WERI-Rb-1 (cell line): ENCODE data around the gene RB1.
"Not testable (repeated sequence)": the region's sequence is repeated elsewhere in the genome, so short reads cannot be mapped to it uniquely, and the experiment has no call there.

Source experiments
- DNase-seq: peaks from one replicate; pipeline ENCODE4 v3.0.0-alpha.2; 2020
- H3K27ac ChIP-seq: fragments of 250-450 bp; sonication (Bioruptor Pico); 2 replicates; pipeline ENCODE4 v1.5.1; 2020; ENCODE audit warnings: mild to moderate bottlenecking, moderate library complexity
- H3K27me3 ChIP-seq: fragments of 250-450 bp; sonication (Bioruptor Pico); 2 replicates; pipeline ENCODE4 v1.5.1; 2021; ENCODE audit warnings: mild to moderate bottlenecking, low read depth, moderate library complexity; ENCODE audit not compliant: insufficient read depth, severe bottlenecking
- H3K36me3 ChIP-seq: fragments of 250-450 bp; sonication (Bioruptor Pico); 2 replicates; pipeline ENCODE4 v1.5.1; 2020; ENCODE audit warnings: mild to moderate bottlenecking, moderate library complexity
- H3K4me3 ChIP-seq: 2 replicates; pipeline ENCODE4 v1.5.1; 2011; ENCODE audit warnings: low read depth, mild to moderate bottlenecking, control low read depth, low read length
- H3K9me3 ChIP-seq: fragments of 250-450 bp; sonication (Bioruptor Pico); 2 replicates; pipeline ENCODE4 v1.5.1; 2021; ENCODE audit warnings: mild to moderate bottlenecking, moderate library complexity; ENCODE audit not compliant: severe bottlenecking
- TF ChIP-seq, protein P1 (sequence below): IDR thresholded peaks from 2 replicates; pipeline ENCODE4 v1.5.1; 2011; ENCODE audit warnings: low read depth, mild to moderate bottlenecking, control low read depth, inconsistent platforms, low read length

The RB1 gene

DNA sequence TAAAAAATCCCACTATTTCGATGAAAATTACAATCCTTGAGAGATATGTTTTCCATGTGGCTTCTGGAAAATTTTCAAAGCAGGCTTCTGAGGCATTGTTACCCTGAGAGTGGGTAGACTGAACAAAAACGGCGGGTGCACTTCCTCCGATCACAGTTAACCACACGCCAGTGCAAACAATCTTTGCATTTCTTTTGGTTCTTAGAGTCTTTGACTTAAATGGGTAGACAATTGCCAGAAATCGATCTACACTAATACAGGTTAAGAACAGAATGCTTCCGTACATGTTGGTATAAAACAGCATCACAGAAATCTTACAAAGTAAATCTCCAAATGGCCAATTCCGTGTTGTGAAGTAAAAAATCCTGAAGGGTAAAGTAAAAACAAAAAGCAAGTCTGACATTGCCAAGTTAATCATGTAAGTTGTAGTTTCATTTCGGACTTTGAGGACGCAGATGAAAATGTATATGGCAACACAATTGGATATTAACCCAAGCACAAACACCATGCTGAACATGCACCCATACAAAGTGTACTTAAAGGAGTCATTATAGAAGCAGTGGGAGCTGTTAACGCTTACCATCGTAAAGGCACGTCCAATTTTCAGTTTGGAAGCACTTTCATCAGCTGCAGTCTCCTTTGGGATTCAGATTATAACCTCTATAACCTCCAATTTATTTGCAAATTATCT lies 108.4 kb downstream of the RB1 start:
- DNase-seq: no peak
- TF ChIP-seq, protein P1, sequence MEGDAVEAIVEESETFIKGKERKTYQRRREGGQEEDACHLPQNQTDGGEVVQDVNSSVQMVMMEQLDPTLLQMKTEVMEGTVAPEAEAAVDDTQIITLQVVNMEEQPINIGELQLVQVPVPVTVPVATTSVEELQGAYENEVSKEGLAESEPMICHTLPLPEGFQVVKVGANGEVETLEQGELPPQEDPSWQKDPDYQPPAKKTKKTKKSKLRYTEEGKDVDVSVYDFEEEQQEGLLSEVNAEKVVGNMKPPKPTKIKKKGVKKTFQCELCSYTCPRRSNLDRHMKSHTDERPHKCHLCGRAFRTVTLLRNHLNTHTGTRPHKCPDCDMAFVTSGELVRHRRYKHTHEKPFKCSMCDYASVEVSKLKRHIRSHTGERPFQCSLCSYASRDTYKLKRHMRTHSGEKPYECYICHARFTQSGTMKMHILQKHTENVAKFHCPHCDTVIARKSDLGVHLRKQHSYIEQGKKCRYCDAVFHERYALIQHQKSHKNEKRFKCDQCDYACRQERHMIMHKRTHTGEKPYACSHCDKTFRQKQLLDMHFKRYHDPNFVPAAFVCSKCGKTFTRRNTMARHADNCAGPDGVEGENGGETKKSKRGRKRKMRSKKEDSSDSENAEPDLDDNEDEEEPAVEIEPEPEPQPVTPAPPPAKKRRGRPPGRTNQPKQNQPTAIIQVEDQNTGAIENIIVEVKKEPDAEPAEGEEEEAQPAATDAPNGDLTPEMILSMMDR: no peak
- H3K4me3 ChIP-seq: no peak overlapping the region
- no peaks in the 10 kb centered on the region for H3K9me3 ChIP-seq
- H3K36me3 ChIP-seq: no peaks in the 10 kb centered on the region
- no peaks in the 10 kb centered on the region for H3K27me3 ChIP-seq
- no peak overlapping the region for H3K27ac ChIP-seq

DNA sequence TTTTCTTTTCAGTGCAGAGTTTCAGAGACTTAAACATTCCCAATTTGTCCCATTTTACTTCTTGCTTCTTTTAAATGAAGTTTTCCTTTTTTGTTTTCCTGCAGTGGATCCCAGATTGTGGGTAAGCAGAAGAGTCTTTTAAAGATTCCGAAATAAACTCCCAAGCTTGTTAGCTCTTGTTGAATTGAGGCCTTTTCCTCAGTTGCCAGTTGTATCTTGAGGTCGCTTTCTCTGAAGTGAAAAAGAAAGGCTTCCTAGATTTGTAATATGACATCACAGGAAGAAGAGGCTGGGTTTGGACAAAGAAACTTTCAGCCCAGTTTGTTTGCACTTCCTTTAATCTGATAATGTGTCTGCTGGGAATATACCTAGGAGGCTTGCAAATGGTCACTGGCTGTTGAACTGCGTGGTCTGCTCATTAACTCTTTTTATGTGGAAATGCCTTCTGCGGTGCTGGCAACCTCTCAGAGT lies 109.4 kb downstream of the RB1 start, which contains the start of gene LPAR6:
Gene LPAR6, minus strand, starts transcription at position 233 of the 471 bp plus-strand sequence. CDS start 690 bp downstream, outside the sequence.
- H3K9me3 ChIP-seq: no peaks in the 10 kb centered on the region
- TF ChIP-seq, protein P1: no peak
- no peaks in the 10 kb centered on the region for H3K27me3 ChIP-seq
- no peaks in the 10 kb centered on the region for H3K36me3 ChIP-seq
- H3K4me3 ChIP-seq: no peak within 1 kb of the TSS
- no peak within 1 kb of the TSS for H3K27ac ChIP-seq
- DNase-seq: no peak

DNA sequence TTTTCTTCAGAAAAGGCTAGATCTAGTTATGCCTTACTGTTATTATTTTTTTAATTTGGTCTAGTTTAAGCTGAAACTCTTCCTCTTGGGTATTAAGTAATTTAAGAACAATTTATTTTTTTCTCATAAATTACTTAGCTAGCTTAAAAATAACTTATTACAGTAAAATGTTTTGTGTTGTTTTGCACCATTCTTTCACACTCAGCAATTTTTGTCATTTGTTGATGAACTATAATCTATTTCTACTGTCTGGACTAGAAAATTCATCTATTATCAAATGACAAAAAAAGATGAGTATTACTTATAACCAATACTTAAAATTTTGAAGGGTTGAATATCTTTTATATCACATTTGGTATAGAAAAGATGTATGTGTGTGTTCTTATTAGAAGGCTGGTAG lies 111.0 kb downstream of the RB1 start:
- no peaks in the 10 kb centered on the region for H3K36me3 ChIP-seq
- H3K9me3 ChIP-seq: no peaks in the 10 kb centered on the region
- H3K4me3 ChIP-seq: no peak overlapping the region
- no peaks in the 10 kb centered on the region for H3K27me3 ChIP-seq
- TF ChIP-seq, protein P1: no peak
- DNase-seq: no peak
- H3K27ac ChIP-seq: no peak overlapping the region

DNA sequence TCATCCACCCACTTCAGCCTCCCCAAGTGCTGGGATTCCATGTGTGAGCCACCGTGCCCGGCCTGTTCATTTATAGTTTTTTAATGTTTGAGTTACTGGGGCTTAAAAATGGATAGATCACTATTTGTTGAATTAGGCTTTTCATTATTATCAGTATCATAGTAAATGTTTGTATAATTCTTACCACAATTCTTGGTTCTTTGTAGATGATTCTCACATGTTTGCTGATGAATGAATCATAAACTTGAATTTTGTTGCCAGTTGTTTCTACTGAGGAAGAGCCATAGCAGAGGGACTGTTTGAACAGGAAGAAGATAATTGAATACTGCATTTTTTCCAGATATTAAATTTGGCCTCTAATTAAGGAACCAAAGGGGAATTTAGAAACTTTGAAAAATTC lies 112.0 kb downstream of the RB1 start:
- Histone ChIP-seq H3K36me3 (no peaks in the 10 kb centered on the region), H3K9me3 (no peaks in the 10 kb centered on the region), H3K27me3 (no peaks in the 10 kb centered on the region), H3K27ac (no peak overlapping the region), H3K4me3 (no peak overlapping the region)
- TF ChIP-seq, protein P1: no peak
- DNase-seq: no peak

DNA sequence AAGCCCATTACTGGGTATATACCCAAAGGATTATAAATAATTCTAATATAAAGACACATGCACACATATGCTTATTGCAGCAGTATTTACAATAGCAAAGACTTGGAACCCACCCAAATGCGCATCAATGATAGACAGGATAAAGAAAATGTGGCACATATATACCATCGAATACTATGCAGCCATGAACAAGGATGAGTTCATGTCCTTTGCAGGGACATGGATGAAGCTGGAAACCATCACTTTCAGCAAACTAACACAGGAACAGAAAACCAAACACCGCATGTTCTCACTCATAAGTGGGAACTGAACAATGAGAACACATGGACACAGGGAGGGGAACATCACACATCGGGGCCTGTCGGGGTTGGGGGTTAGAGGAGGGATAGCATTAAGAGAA lies 118.5 kb downstream of the RB1 start:
- H3K36me3 ChIP-seq, H3K4me3 ChIP-seq, DNase-seq, H3K27ac ChIP-seq, H3K27me3 ChIP-seq, H3K9me3 ChIP-seq: not testable (repeated sequence)

DNA sequence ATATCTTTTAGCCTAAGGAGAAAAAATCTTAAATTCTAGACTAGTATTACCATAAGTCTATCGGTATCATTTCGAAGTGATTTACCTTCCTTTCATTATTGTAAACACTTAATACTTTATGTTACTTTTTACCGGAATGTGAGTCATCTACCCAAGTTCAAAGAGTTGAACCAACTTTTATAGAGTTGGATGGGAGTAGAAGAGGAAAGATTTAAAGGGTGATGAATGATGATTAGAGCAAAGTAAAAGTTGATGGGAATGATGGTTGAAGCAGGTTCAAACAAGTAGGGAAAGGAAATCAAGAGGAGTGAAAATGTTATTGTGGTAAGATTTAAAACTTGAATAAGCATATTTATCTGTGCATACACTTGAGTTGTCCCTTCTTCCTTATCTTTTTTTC lies 120.7 kb downstream of the RB1 start:
- H3K27me3 ChIP-seq: no peaks in the 10 kb centered on the region
- DNase-seq: no peak
- no peaks in the 10 kb centered on the region for H3K9me3 ChIP-seq
- H3K27ac ChIP-seq: no peak overlapping the region
- H3K4me3 ChIP-seq: no peak overlapping the region
- TF ChIP-seq, protein P1: no peak
- no peaks in the 10 kb centered on the region for H3K36me3 ChIP-seq
